Liver (tissue), 10 donors: Measurements from ENCODE around the gene NUDT8. TPM values are rescaled to one million over a fixed set of nuclear protein-coding genes. Genes with fewer than 3 reads are reported as not detected.
A peak's percentile ranks its signal among the peaks of the same experiment; 100 is the strongest.

ENCODE experiments used
- DNase-seq: peaks from one replicate; pipeline ENCODE4 v3.0.0-alpha.2; 2017; ENCODE audit warnings: low spot score
- H3K27ac ChIP-seq, 2 donors: one replicate each; pipeline ENCODE4 v1.7.0; 2013; ENCODE audit warnings: inconsistent platforms in 2 of 2, low read length in 2 of 2, control low read depth in 1 of 2, low read depth in 1 of 2, mild to moderate bottlenecking in 1 of 2
- H3K27me3 ChIP-seq, 4 donors: one replicate each; pipeline versions ENCODE4 v1.6.1 to v1.7.0; 2013; ENCODE audit warnings: low read length in 3 of 4, inconsistent platforms in 1 of 4, mild to moderate bottlenecking in 1 of 4, moderate library complexity in 1 of 4; ENCODE audit not compliant: control insufficient read depth in 4 of 4, insufficient read depth in 4 of 4
- H3K36me3 ChIP-seq, 4 donors: one replicate each; pipeline versions ENCODE4 v1.6.1 to v1.7.0; 2013; ENCODE audit warnings: low read length in 3 of 4, mild to moderate bottlenecking in 3 of 4, low read depth in 1 of 4, moderate library complexity in 1 of 4; ENCODE audit not compliant: control insufficient read depth in 4 of 4, insufficient read depth in 3 of 4
- H3K4me1 ChIP-seq, 4 donors: one replicate each; pipeline versions ENCODE4 v1.6.1 to v1.7.0; 2013; ENCODE audit warnings: low read length in 3 of 4, mild to moderate bottlenecking in 3 of 4, moderate library complexity in 1 of 4; ENCODE audit not compliant: control insufficient read depth in 4 of 4, insufficient read depth in 4 of 4
- H3K4me3 ChIP-seq, 3 donors: one replicate each; pipeline versions ENCODE4 v1.6.1 to v1.7.0; 2013; ENCODE audit warnings: low read length in 3 of 3, control low read depth in 1 of 3, low read depth in 1 of 3, mild to moderate bottlenecking in 1 of 3
- H3K9ac ChIP-seq, 2 donors: one replicate each; pipeline ENCODE4 v1.7.0; 2013; ENCODE audit warnings: low read length in 2 of 2, mild to moderate bottlenecking in 2 of 2, moderate library complexity in 2 of 2, control low read depth in 1 of 2, low read depth in 1 of 2
- H3K9me3 ChIP-seq, 4 donors: one replicate each; pipeline versions ENCODE4 v1.6.1 to v1.7.0; 2013; ENCODE audit warnings: low read length in 3 of 4; ENCODE audit not compliant: control insufficient read depth in 4 of 4
- EGR1 ChIP-seq, 2 donors: IDR thresholded peaks; 2 replicates each; pipeline ENCODE4 v1.6.1; 2016 to 2018; ENCODE audit warnings: antibody characterized with exemption in 2 of 2, low read depth in 2 of 2
- HNF4A ChIP-seq, 2 donors: conservative IDR thresholded peaks; 2 replicates each; pipeline ENCODE4 v1.6.1; 2016; ENCODE audit warnings: antibody characterized with exemption in 2 of 2, mild to moderate bottlenecking in 2 of 2
- HNF4G ChIP-seq: IDR thresholded peaks from 2 replicates; pipeline ENCODE4 v1.6.1; 2016; ENCODE audit warnings: antibody characterized with exemption
- JUND ChIP-seq, 2 donors: IDR thresholded peaks; 2 replicates each; pipeline ENCODE4 v1.6.1; 2016; ENCODE audit warnings: antibody characterized with exemption in 2 of 2
- NR2F2 ChIP-seq: IDR thresholded peaks from 2 replicates; pipeline ENCODE4 v1.6.1; 2016; ENCODE audit warnings: antibody characterized with exemption
- RAD21 ChIP-seq, 2 donors: IDR thresholded peaks; 2 replicates each; pipeline ENCODE4 v1.6.1; 2016; ENCODE audit warnings: antibody characterized with exemption in 2 of 2, mild to moderate bottlenecking in 2 of 2
- RXRA ChIP-seq, 2 donors: IDR thresholded peaks; 2 replicates each; pipeline ENCODE4 v1.6.1; 2017 to 2018; ENCODE audit warnings: antibody characterized with exemption in 2 of 2, mild to moderate bottlenecking in 1 of 2
- SP1 ChIP-seq: IDR thresholded peaks from 2 replicates; pipeline ENCODE4 v1.6.1; 2018; ENCODE audit warnings: antibody characterized with exemption, mild to moderate bottlenecking
- TAF1 ChIP-seq: conservative IDR thresholded peaks from 2 replicates; pipeline ENCODE4 v1.6.1; 2016; ENCODE audit warnings: antibody characterized with exemption, mild to moderate bottlenecking
- YY1 ChIP-seq: IDR thresholded peaks from 2 replicates; pipeline ENCODE4 v1.6.1; 2016; ENCODE audit warnings: antibody characterized with exemption, mild to moderate bottlenecking
- WGBS: extraction: QIAGEN DNeasy Blood & Tissue Kit; methylation state at CpG from one replicate; pipeline ENCODE4 v1.1.7; 2013; 5-methylcytosine and 5-hydroxymethylcytosine counted together
- polyA plus RNA-seq, 2 donors: library from polyadenylated mRNA; stranded (reverse) in 1 of 2; unstranded in 1 of 2; fragments of 200-250 nt in 1 of 2; fragments of >200 nt in 1 of 2; fragmentation: Nextera tagmentation in 1 of 2; extraction: Ambion mirVana in 1 of 2; gene quantifications; one replicate each; pipeline versions ENCODE4 v1.2.1 to v1.2.3, GENCODE V29; 2013 to 2015
- small RNA-seq: library from RNA; depleted of rRNA; stranded (forward); fragments of <200 nt; gene quantifications from one replicate; pipeline ENCODE3, GENCODE V24; 2014
- total RNA-seq, 2 donors: library from RNA; depleted of rRNA; stranded (reverse); fragments of >200 nt; gene quantifications; one replicate each; pipeline ENCODE4 v1.2.3, GENCODE V29; 2014
- TF ChIP-seq, protein P1 (sequence below): IDR thresholded peaks from 2 replicates; pipeline ENCODE4 v1.6.1; 2016; ENCODE audit warnings: antibody characterized with exemption
- TF ChIP-seq, protein P2 (sequence below): IDR thresholded peaks from 2 replicates; pipeline ENCODE4 v1.6.1; 2016; ENCODE audit warnings: antibody characterized with exemption
- TF ChIP-seq, protein P3 (sequence below): IDR thresholded peaks from 2 replicates; pipeline ENCODE4 v1.6.1; 2016; ENCODE audit warnings: antibody characterized with exemption
- TF ChIP-seq, protein P4 (sequence below): IDR thresholded peaks from 2 replicates; pipeline ENCODE4 v1.6.1; 2016; ENCODE audit warnings: antibody characterized with exemption, mild to moderate bottlenecking
- TF ChIP-seq, protein P5 (sequence below): fragments of 150-350 bp; IDR thresholded peaks from 2 replicates; pipeline ENCODE4 v1.5.1; 2017; ENCODE audit warnings: improper control_type of control experiment, low read depth, low read length; ENCODE audit not compliant: missing input control
- donor health status: healthy.
- donor health status: healthy.
- donor health status: healthy.
- donor health status: healthy.
- donor health status: healthy.

The NUDT8 gene
- total and polyA plus RNA-seq, 4 donors: 19.5 to 66.9 (median 24.4) TPM

DNA sequence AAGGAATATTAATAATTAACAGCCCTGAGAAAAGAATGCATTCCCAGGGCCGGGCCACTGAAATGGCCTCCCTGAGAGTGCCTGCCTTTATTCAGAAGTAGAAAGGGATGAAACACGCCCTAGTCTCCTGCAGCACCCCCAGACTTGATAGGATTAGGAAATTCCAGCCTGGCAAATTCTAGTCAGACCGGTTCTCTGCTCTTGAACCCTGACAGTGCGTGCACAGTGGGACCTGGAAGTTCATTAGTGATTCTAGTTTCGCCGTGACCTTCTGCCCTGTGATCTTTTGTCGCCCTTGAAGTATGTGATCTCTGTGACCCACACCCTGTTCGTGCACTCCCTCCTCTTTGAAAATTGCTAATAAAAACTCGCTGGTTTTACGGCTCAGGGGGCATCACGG, 48.3 kb downstream of the NUDT8 start:
- no peak overlapping the region for H3K9ac ChIP-seq
- H3K9me3 ChIP-seq: no peaks in the 10 kb centered on the region
- H3K4me1 ChIP-seq: peaks cover 11 to 24% (median 16%) of the 10 kb centered on the region in 4 donors
- H3K36me3 ChIP-seq: no peaks in the 10 kb centered on the region
- H3K27ac ChIP-seq: no peak overlapping the region
- TF ChIP-seq RXRA (IDR thresholded peaks at IDR 0.05) (peak; percentile 3 to 7), SP1 (peak; percentile 55), EGR1 (IDR thresholded peaks at IDR 0.05; ENCODE audit: low read depth in 2 of 2) (no peak), YY1 (peak; percentile 26), NR2F2 (peak; percentile 83), JUND (IDR thresholded peaks at IDR 0.05) (no peak), TAF1 (no peak), HNF4G (no peak), RAD21 (IDR thresholded peaks at IDR 0.05) (no peak)
- TF ChIP-seq, protein P1, sequence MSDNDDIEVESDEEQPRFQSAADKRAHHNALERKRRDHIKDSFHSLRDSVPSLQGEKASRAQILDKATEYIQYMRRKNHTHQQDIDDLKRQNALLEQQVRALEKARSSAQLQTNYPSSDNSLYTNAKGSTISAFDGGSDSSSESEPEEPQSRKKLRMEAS: no peak
- TF ChIP-seq, protein P2, sequence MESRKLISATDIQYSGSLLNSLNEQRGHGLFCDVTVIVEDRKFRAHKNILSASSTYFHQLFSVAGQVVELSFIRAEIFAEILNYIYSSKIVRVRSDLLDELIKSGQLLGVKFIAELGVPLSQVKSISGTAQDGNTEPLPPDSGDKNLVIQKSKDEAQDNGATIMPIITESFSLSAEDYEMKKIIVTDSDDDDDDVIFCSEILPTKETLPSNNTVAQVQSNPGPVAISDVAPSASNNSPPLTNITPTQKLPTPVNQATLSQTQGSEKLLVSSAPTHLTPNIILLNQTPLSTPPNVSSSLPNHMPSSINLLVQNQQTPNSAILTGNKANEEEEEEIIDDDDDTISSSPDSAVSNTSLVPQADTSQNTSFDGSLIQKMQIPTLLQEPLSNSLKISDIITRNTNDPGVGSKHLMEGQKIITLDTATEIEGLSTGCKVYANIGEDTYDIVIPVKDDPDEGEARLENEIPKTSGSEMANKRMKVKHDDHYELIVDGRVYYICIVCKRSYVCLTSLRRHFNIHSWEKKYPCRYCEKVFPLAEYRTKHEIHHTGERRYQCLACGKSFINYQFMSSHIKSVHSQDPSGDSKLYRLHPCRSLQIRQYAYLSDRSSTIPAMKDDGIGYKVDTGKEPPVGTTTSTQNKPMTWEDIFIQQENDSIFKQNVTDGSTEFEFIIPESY: no peak
- TF ChIP-seq, protein P3, sequence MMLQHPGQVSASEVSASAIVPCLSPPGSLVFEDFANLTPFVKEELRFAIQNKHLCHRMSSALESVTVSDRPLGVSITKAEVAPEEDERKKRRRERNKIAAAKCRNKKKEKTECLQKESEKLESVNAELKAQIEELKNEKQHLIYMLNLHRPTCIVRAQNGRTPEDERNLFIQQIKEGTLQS: no peak
- TF ChIP-seq, protein P4, sequence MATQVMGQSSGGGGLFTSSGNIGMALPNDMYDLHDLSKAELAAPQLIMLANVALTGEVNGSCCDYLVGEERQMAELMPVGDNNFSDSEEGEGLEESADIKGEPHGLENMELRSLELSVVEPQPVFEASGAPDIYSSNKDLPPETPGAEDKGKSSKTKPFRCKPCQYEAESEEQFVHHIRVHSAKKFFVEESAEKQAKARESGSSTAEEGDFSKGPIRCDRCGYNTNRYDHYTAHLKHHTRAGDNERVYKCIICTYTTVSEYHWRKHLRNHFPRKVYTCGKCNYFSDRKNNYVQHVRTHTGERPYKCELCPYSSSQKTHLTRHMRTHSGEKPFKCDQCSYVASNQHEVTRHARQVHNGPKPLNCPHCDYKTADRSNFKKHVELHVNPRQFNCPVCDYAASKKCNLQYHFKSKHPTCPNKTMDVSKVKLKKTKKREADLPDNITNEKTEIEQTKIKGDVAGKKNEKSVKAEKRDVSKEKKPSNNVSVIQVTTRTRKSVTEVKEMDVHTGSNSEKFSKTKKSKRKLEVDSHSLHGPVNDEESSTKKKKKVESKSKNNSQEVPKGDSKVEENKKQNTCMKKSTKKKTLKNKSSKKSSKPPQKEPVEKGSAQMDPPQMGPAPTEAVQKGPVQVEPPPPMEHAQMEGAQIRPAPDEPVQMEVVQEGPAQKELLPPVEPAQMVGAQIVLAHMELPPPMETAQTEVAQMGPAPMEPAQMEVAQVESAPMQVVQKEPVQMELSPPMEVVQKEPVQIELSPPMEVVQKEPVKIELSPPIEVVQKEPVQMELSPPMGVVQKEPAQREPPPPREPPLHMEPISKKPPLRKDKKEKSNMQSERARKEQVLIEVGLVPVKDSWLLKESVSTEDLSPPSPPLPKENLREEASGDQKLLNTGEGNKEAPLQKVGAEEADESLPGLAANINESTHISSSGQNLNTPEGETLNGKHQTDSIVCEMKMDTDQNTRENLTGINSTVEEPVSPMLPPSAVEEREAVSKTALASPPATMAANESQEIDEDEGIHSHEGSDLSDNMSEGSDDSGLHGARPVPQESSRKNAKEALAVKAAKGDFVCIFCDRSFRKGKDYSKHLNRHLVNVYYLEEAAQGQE: no peak
- TF ChIP-seq, protein P5, sequence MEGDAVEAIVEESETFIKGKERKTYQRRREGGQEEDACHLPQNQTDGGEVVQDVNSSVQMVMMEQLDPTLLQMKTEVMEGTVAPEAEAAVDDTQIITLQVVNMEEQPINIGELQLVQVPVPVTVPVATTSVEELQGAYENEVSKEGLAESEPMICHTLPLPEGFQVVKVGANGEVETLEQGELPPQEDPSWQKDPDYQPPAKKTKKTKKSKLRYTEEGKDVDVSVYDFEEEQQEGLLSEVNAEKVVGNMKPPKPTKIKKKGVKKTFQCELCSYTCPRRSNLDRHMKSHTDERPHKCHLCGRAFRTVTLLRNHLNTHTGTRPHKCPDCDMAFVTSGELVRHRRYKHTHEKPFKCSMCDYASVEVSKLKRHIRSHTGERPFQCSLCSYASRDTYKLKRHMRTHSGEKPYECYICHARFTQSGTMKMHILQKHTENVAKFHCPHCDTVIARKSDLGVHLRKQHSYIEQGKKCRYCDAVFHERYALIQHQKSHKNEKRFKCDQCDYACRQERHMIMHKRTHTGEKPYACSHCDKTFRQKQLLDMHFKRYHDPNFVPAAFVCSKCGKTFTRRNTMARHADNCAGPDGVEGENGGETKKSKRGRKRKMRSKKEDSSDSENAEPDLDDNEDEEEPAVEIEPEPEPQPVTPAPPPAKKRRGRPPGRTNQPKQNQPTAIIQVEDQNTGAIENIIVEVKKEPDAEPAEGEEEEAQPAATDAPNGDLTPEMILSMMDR: no peak
- no peak for DNase-seq
- no peaks in the 10 kb centered on the region for H3K27me3 ChIP-seq
- WGBS: 47% methylated on average over 11 of the region's 11 CpGs
- H3K4me3 ChIP-seq: no peak overlapping the region

DNA sequence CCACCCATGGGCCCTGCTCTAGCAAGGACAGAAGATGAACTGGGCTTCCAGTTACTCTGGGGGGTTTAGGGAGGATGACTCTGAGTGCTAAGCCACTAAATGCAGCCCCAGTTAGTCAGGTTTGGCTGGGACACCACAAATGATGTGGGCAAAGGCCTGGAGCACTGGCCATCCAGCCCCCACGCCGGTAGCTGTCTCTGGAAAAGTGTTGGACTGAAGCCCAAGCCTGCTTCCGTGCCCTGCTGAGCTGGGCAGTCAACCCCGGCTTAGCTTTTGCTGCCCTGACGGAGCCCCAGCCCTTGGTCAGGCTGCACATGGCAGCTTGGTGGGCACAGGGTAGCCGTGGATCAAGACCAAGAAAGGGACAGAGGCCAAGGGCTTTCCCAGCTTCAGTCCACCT, 51.8 kb downstream of the NUDT8 start:
- no peaks in the 10 kb centered on the region for H3K27me3 ChIP-seq
- WGBS: 35% methylated on average over 6 of the region's 6 CpGs

More for the DNA sequence above, 51.8 kb downstream of the NUDT8 start:
- no peaks in the 10 kb centered on the region for H3K9me3 ChIP-seq
- H3K9ac ChIP-seq: no peak overlapping the region
- peaks cover 11 to 21% (median 15%) of the 10 kb centered on the region in 4 donors for H3K4me1 ChIP-seq
- no peak overlapping the region for H3K4me3 ChIP-seq
- H3K27ac ChIP-seq: no peak overlapping the region
- H3K36me3 ChIP-seq: no peaks in the 10 kb centered on the region
- no peak for DNase-seq
- peak; percentile 22 for TF ChIP-seq SP1
- TF ChIP-seq RXRA (IDR thresholded peaks at IDR 0.05): peak in 1 of 2 donors; percentile 56
- TF ChIP-seq, protein P1: no peak
- TF ChIP-seq HNF4A (conservative IDR thresholded peaks at IDR 0.05): peak in 1 of 2 donors; percentile 55
- TF ChIP-seq JUND (IDR thresholded peaks at IDR 0.05): no peak
- TF ChIP-seq EGR1 (IDR thresholded peaks at IDR 0.05; ENCODE audit: low read depth in 2 of 2): peak in 1 of 2 donors; percentile 8

Small RNA genes within 50 kb of the gene (small RNA-seq; reads per million reads assigned to genes)
- not detected for gene AP003385.3

Other genes starting within 250 kb of the NUDT8 start
- 1 to 10 TPM; 5.9 to 8.6 TPM for gene RAD9A, start 238.0 kb downstream of the NUDT8 start, total RNA-seq
- gene RAD9A, start 238.0 kb downstream of the NUDT8 start, polyA plus RNA-seq: 1 to 10 TPM; 4.5 to 5.4 TPM
- gene PPP1CA, start 228.1 kb downstream of the NUDT8 start, total RNA-seq: 10 to 100 TPM; 62.4 to 92.9 TPM
- gene PPP1CA, start 228.1 kb downstream of the NUDT8 start, polyA plus RNA-seq: 10 to 100 TPM; 74.2 to 77.6 TPM
- 1 to 10 TPM; 2.3 to 4.4 TPM for gene TBC1D10C, start 225.9 kb downstream of the NUDT8 start, total RNA-seq
- gene TBC1D10C, start 225.9 kb downstream of the NUDT8 start, polyA plus RNA-seq: 1 to 10 TPM; 1.1 to 1.6 TPM
- under 1 TPM; 0.05 to 0.08 TPM for gene CARNS1, start 214.3 kb downstream of the NUDT8 start, total RNA-seq
- under 1 TPM; 0.12 to 0.19 TPM for gene CARNS1, start 214.3 kb downstream of the NUDT8 start, polyA plus RNA-seq
- gene RPS6KB2, start 201.4 kb downstream of the NUDT8 start, total RNA-seq: 10 to 100 TPM; 42.2 to 49.6 TPM
- 10 to 100 TPM; 31.5 to 33.2 TPM for gene RPS6KB2, start 201.4 kb downstream of the NUDT8 start, polyA plus RNA-seq
- 1 to 10 TPM; 3.9 to 5.0 TPM for gene PTPRCAP, start 192.3 kb downstream of the NUDT8 start, total RNA-seq
- 1 to 10 TPM; 2.9 to 6.2 TPM for gene PTPRCAP, start 192.3 kb downstream of the NUDT8 start, polyA plus RNA-seq
- gene CORO1B, start 186.5 kb downstream of the NUDT8 start, total RNA-seq: 10 to 100 TPM; 34.4 to 41.4 TPM
- gene CORO1B, start 186.5 kb downstream of the NUDT8 start, polyA plus RNA-seq: 10 to 100 TPM; 14.1 to 38.4 TPM
- gene GPR152, start 177.2 kb downstream of the NUDT8 start, total RNA-seq: not detected
- gene GPR152, start 177.2 kb downstream of the NUDT8 start, polyA plus RNA-seq: not detected
- 1 to 10 TPM; 2.1 to 2.9 TPM for gene CABP4, start 174.6 kb downstream of the NUDT8 start, total RNA-seq
- 1 to 10 TPM in 1 of 2 donors, under 1 TPM in 1; 0.85 to 1.2 TPM for gene CABP4, start 174.6 kb downstream of the NUDT8 start, polyA plus RNA-seq
- gene TMEM134, start 160.7 kb downstream of the NUDT8 start, total RNA-seq: 10 to 100 TPM; 10.2 to 50.8 TPM
- gene TMEM134, start 160.7 kb downstream of the NUDT8 start, polyA plus RNA-seq: 10 to 100 TPM; 76.3 to 86.9 TPM
- 10 to 100 TPM; 17.6 to 21.5 TPM for gene AIP, start 146.9 kb downstream of the NUDT8 start, total RNA-seq
- 10 to 100 TPM; 24.7 to 28.2 TPM for gene AIP, start 146.9 kb downstream of the NUDT8 start, polyA plus RNA-seq
- 1 to 10 TPM; 3.2 to 6.9 TPM for gene PITPNM1, start 124.6 kb downstream of the NUDT8 start, total RNA-seq
- gene PITPNM1, start 124.6 kb downstream of the NUDT8 start, polyA plus RNA-seq: 1 to 10 TPM; 1.3 to 9.3 TPM
- gene CDK2AP2, start 121.8 kb downstream of the NUDT8 start, total RNA-seq: 10 to 100 TPM; 14.1 to 32.5 TPM
- gene CDK2AP2, start 121.8 kb downstream of the NUDT8 start, polyA plus RNA-seq: 100 to 1,000 TPM in 1 of 2 donors, 10 to 100 TPM in 1; 80.7 to 126 TPM
- not detected for gene CABP2, start 106.5 kb downstream of the NUDT8 start, total RNA-seq
- gene CABP2, start 106.5 kb downstream of the NUDT8 start, polyA plus RNA-seq: not detected
- 100 to 1,000 TPM in 1 of 2 donors, 10 to 100 TPM in 1; 25.6 to 228 TPM for gene GSTP1, start 46.1 kb downstream of the NUDT8 start, total RNA-seq
- 10 to 100 TPM; 35.1 to 54.5 TPM for gene GSTP1, start 46.1 kb downstream of the NUDT8 start, polyA plus RNA-seq
- 100 to 1,000 TPM in 1 of 2 donors, 10 to 100 TPM in 1; 83.6 to 162 TPM for gene NDUFV1, start 23.0 kb downstream of the NUDT8 start, total RNA-seq
- gene NDUFV1, start 23.0 kb downstream of the NUDT8 start, polyA plus RNA-seq: 100 to 1,000 TPM; 163 to 172 TPM
- gene TBX10, start 9.8 kb upstream of the NUDT8 start, total RNA-seq: not detected
- gene TBX10, start 9.8 kb upstream of the NUDT8 start, polyA plus RNA-seq: under 1 TPM; 0.12 to 0.43 TPM
- 1 to 10 TPM; 2.7 to 5.8 TPM for gene ACY3, start 20.8 kb upstream of the NUDT8 start, total RNA-seq
- 10 to 100 TPM in 1 of 2 donors, 1 to 10 TPM in 1; 9.4 to 12.9 TPM for gene ACY3, start 20.8 kb upstream of the NUDT8 start, polyA plus RNA-seq
- not detected for gene ALDH3B2, start 44.7 kb upstream of the NUDT8 start, total RNA-seq
- gene ALDH3B2, start 44.7 kb upstream of the NUDT8 start, polyA plus RNA-seq: not detected